Endothelial cell of umbilical vein (primary cell): Measurements from ENCODE around the gene GPR146. TPM values are rescaled to one million over a fixed set of nuclear protein-coding genes. Genes with fewer than 3 reads are reported as not detected.

Experiments
- BruUV-seq: library from RNA; stranded (reverse); fragments of 400-500 nt; replicated peaks from 2 replicates; lab custom pipeline; 2021; lab: Mats Ljungman, UMichigan
- CTCF ChIA-PET: fragments of 300-600, 350-600 bp; sonication (Branson Sonifier 250); formaldehyde crosslinking; loops from one replicate; lab custom pipeline; 2021; ENCODE audit warnings: antibody characterized with exemption, inconsistent platforms; lab: Charles Lee
- POLR2A ChIA-PET: fragments of 300-600, 350-600 bp; sonication (Branson Sonifier 250); formaldehyde crosslinking; loops from one replicate; lab custom pipeline; 2021; ENCODE audit warnings: antibody characterized with exemption, inconsistent platforms; lab: Charles Lee
- DNase-seq: peaks from one replicate; pipeline ENCODE4 v3.0.0-alpha.2; 2011; ENCODE audit warnings: low read depth, low spot score
- FAIRE-seq: peaks from 2 replicates; lab custom pipeline; 2011; peaks lifted over from hg19 to GRCh38; lab: Jason Lieb, UNC
- H2AFZ ChIP-seq: 2 replicates; pipeline ENCODE4 v1.6.0; 2012; ENCODE audit warnings: low read depth, low read length, control low read depth, inconsistent platforms
- H3K27ac ChIP-seq: 2 replicates; pipeline ENCODE4 v1.5.1; 2011; ENCODE audit warnings: low read depth, mild to moderate bottlenecking, control low read depth, low read length, moderate library complexity; ENCODE audit not compliant: insufficient read depth
- H3K27me3 ChIP-seq, 2 experiments: 2 replicates each; pipeline versions ENCODE4 v1.6.0 to v1.6.1; 2011; ENCODE audit warnings: low read length in 2 of 2, mixed read lengths in 1 of 2; ENCODE audit not compliant: control insufficient read depth in 2 of 2, insufficient read depth in 2 of 2
- H3K36me3 ChIP-seq, 2 experiments: 2 replicates in 1 of 2; 3 replicates in 1 of 2; pipeline ENCODE4 v1.5.1; 2011; ENCODE audit warnings: low read length in 2 of 2, mild to moderate bottlenecking in 1 of 2, moderate library complexity in 1 of 2; ENCODE audit not compliant: control insufficient read depth in 2 of 2, insufficient read depth in 2 of 2; ENCODE audit errors: extremely low read depth in 1 of 2
- H3K4me1 ChIP-seq: 3 replicates; pipeline ENCODE4 v1.5.1; 2011; ENCODE audit warnings: mild to moderate bottlenecking, low read length; ENCODE audit not compliant: control insufficient read depth, insufficient read depth; ENCODE audit errors: extremely low read depth
- H3K4me2 ChIP-seq: 2 replicates; pipeline ENCODE4 v1.6.1; 2011; ENCODE audit warnings: low read length, control low read depth, mixed read lengths; ENCODE audit not compliant: insufficient read depth
- H3K4me3 ChIP-seq, 3 experiments: fragments of 200-600 bp in 1 of 3; sonication (generic), shearing (Covaris generic) in 1 of 3; replicated peaks in 1 of 3; 2 replicates each; pipeline ENCODE4 v1.5.1; 2011 to 2016; ENCODE audit warnings: control low read depth in 3 of 3, low read length in 3 of 3, mild to moderate bottlenecking in 2 of 3, inconsistent platforms in 1 of 3, low read depth in 1 of 3, moderate library complexity in 1 of 3; ENCODE audit not compliant: insufficient read depth in 1 of 3
- H3K79me2 ChIP-seq: 2 replicates; pipeline ENCODE4 v1.6.0; 2012; ENCODE audit warnings: low read length, inconsistent platforms; ENCODE audit not compliant: control insufficient read depth, insufficient read depth
- H3K9ac ChIP-seq: replicated peaks from 2 replicates; pipeline ENCODE3; 2011; ENCODE audit warnings: low read length, control low read depth; ENCODE audit not compliant: insufficient read depth; ENCODE audit errors: extremely low read depth
- H3K9me1 ChIP-seq: replicated peaks from 3 replicates; pipeline ENCODE4 v1.6.0; 2011; ENCODE audit warnings: mild to moderate bottlenecking, low read length; ENCODE audit not compliant: control insufficient read depth, insufficient read depth; ENCODE audit errors: extremely low read depth
- H3K9me3 ChIP-seq: replicated peaks from 2 replicates; pipeline ENCODE4 v1.5.1; 2012; ENCODE audit warnings: low read length, inconsistent platforms; ENCODE audit not compliant: control insufficient read depth, insufficient read depth
- H4K20me1 ChIP-seq: replicated peaks from 2 replicates; pipeline ENCODE3; 2011; ENCODE audit warnings: mild to moderate bottlenecking, low read length; ENCODE audit not compliant: control insufficient read depth, insufficient read depth; ENCODE audit errors: extremely low read depth
- CTCF ChIP-seq, 2 donors: IDR thresholded peaks; 1 replicate in 1 of 2; 2 replicates in 1 of 2; pipeline ENCODE4 v1.5.1; 2011; ENCODE audit warnings: low read length in 2 of 2, mild to moderate bottlenecking in 2 of 2, moderate library complexity in 2 of 2, control low read depth in 1 of 2, inconsistent platforms in 1 of 2, low read depth in 1 of 2; ENCODE audit not compliant: insufficient read depth in 1 of 2; ENCODE audit errors: extremely low read depth in 1 of 2
- EZH2 ChIP-seq: IDR thresholded peaks from 2 replicates; pipeline ENCODE4 v1.6.1; 2012; ENCODE audit warnings: borderline replicate concordance, low read depth, mild to moderate bottlenecking, moderate library complexity, low read length, inconsistent platforms; ENCODE audit not compliant: severe bottlenecking
- FOS ChIP-seq: IDR thresholded peaks from 2 replicates; pipeline ENCODE4 v1.6.1; 2011; ENCODE audit warnings: mild to moderate bottlenecking, low read length, moderate library complexity, borderline replicate concordance; ENCODE audit not compliant: insufficient read depth
- GATA2 ChIP-seq: IDR thresholded peaks from 2 replicates; pipeline ENCODE4 v1.7.0; 2011; ENCODE audit warnings: low read depth, mild to moderate bottlenecking, moderate library complexity, mixed read lengths, low read length; ENCODE audit not compliant: insufficient read length, insufficient read depth
- JUN ChIP-seq: IDR thresholded peaks from 2 replicates; pipeline ENCODE4 v1.6.1; 2011; ENCODE audit warnings: borderline replicate concordance, low read depth; ENCODE audit not compliant: insufficient read length, insufficient read depth
- MAX ChIP-seq: IDR thresholded peaks from 2 replicates; pipeline ENCODE4 v1.6.1; 2011; ENCODE audit not compliant: insufficient read depth, insufficient read length
- MYC ChIP-seq: IDR thresholded peaks from one replicate; pipeline ENCODE4 v1.6.1; 2011; ENCODE audit warnings: mild to moderate bottlenecking, low read depth, low read length
- POLR2A ChIP-seq: IDR thresholded peaks from 2 replicates; pipeline ENCODE4 v1.6.1; 2012; ENCODE audit warnings: low read depth, mild to moderate bottlenecking, control low read depth, low read length
- POLR2AphosphoS5 ChIP-seq: IDR thresholded peaks from 2 replicates; pipeline ENCODE4 v1.6.1; 2012; ENCODE audit warnings: low read depth, mild to moderate bottlenecking, control low read depth, low read length, moderate library complexity; ENCODE audit not compliant: insufficient read depth
- dilution Hi-C: fragments of 300-500 bp; cut with MboI; formaldehyde crosslinking; loops from one replicate; pipeline ENCODE4 v1.15.0; 2019; ENCODE audit warnings: low sequenced_read_pairs; ENCODE audit not compliant: extremely low pct_ligation_motif_present
- intact Hi-C: fragments of 100-400 bp; cut with micrococcal nuclease; formaldehyde crosslinking; loops from one replicate; pipeline ENCODE4 v1.10.0; 2022
- polyA plus RNA-seq, 4 experiments: library from polyadenylated mRNA; depleted of rRNA in 3 of 4; stranded (reverse) in 3 of 4; unstranded in 1 of 4; fragments of >200 nt; gene quantifications; 2 replicates each; pipeline versions ENCODE4 v1.2.1 to v1.2.3, GENCODE V29; 2011 to 2012; ENCODE audit warnings: missing spikeins in 1 of 4
- total RNA-seq: library from RNA; stranded (reverse); gene quantifications from 2 replicates; pipeline ENCODE4 v1.2.3, GENCODE V29; 2021

The GPR146 gene
- total and polyA plus RNA-seq, 2 donors (not counting 3 experiments of a cell fraction or from before 2014, with no cell fraction given): 18.5 to 44.8 TPM

GRCh38 chr7:999149-999879, 45.0 kb upstream of the GPR146 start:
- BruUV-seq: no TSS peak
- Histone ChIP-seq H2AFZ (no peak overlapping the region), H3K27me3 (no peaks in the 10 kb centered on the region), H3K4me2 (no peak overlapping the region), H3K36me3 (peaks cover 0 to 4% of the 10 kb centered on the region in 2 experiments), H3K9ac (no peak overlapping the region), H3K4me3 (no peak overlapping the region), H3K9me3 (no peaks in the 10 kb centered on the region), H3K27ac (no peak overlapping the region), H3K79me2 (no peaks in the 10 kb centered on the region), H4K20me1 (no peaks in the 10 kb centered on the region), H3K9me1 (no peaks in the 10 kb centered on the region), H3K4me1 (no peaks in the 10 kb centered on the region)
- no peak for DNase-seq
- TF ChIP-seq EZH2: no peak
- TF ChIP-seq CTCF (IDR thresholded peaks at IDR 0.05; ENCODE audit: extremely low read depth in 1 of 2, insufficient read depth in 1 of 2, low read depth in 1 of 2, low read length in 2 of 2): no peak
- TF ChIP-seq MYC: no peak
- TF ChIP-seq POLR2A: no peak
- TF ChIP-seq FOS: no peak
- no peak for TF ChIP-seq MAX
- TF ChIP-seq JUN: no peak
- no peak for TF ChIP-seq POLR2AphosphoS5
- TF ChIP-seq GATA2: no peak
- POLR2A ChIA-PET: no interaction called here
- FAIRE-seq: no peak
- dilution Hi-C loops: no loop called here
- intact Hi-C loops: no loop called here
- CTCF ChIA-PET: interaction anchor here (10.0 kb wide), 1 partner anchor 67 kb away, joined by 459 read pairs; no protein-coding TSS in a partner anchor
